Measurements from ENCODE around the gene STAM.

STAM gene

DNA sequence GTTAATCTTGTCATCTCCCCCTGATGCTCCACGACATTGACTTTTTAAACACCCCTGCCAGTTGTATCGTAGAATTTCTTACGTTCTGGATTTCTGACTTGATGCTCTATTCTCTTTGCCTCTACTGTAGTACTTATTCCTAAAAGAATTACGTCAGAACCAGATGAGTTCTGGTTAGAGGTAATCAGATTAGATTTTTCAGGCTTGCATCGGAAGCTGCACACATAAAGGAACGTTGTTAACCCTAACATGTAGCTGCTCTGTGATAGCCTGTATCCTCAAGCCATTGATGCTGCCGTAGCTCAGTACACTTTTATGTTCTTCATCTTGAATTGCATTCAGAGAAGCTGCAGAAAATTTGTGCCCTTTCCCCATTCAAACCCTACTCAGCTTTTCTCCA is 81.8 kb downstream of the STAM start:
- no peak for DNase-seq (ENCODE audit: low read depth in 2 of 2, low spot score in 1 of 2)

DNA sequence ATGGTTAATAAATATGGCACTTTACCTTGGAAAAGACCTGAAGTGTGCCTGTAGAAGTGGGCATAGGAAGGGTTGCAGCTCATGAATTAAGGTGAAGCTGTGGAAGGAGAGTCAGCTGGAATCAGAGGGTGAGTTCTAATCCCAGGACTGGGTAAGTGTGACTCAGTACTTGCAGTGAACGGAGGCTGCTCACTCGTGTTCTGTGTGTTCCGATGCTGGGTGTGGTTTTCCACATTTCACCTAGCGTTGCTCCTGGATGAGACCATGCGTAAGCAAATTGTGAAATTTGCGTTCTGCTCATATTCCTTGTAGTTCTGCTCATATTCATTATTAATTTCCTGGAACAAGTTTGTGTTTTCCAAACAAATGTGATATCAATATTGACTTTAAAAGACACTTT is 85.7 kb downstream of the STAM start:
- DNase-seq (ENCODE audit: low read depth in 2 of 2, low spot score in 1 of 2): no peak

DNA sequence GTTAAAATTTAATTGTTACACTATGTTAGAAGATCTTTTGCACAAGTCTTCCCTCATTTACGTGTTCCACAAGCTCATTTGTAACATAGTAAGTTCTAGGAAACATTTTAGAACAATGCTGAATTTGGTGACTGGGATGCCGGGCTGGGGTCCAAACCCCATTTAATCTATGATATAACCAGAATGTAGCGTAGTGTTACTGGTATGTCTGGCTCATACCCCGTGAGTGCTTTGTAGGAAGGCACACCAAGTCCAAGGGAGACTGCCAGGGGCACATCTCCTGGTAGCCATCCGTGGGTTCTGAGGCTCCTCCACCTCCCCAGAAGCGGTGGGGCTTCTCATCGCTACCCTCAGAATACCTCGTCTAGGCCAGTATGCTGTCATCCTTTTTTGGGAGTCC is 86.7 kb downstream of the STAM start:
- no peak for DNase-seq (ENCODE audit: low read depth in 2 of 2, low spot score in 1 of 2)

DNA sequence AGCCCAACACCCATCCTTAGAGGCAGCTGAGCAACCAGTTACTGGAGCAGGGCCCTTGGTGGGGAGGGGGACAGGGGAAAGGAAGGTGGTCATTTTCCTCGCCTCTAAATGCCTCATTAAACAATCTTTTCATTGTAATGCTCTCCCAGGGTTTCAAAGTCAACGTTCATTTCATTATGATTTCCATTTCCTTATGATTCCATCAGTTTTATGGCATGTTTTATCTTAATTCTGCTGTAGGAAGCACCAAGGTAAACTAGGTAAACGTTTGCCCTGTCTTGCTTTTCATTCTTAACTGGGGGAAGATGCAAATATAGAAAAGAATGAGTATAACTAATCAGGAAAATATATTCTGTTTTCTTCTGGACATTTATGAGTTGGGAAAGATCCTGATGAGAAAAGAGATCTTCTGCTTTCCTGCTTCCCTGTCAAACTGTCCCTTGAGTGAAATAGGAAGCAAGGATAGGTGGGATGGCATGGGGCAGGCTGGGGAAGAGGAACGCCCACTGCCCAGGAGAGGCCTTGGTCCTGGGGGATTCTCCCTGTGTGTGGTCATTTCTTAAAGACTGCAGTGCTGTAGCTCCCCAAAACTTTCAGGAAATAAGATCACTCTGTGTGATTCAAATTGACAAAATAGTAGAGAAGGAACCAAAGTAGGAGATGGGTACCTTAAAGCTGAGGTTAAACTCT is 87.5 kb downstream of the STAM start:
- DNase-seq (ENCODE audit: low read depth in 2 of 2, low spot score in 1 of 2): no peak

DNA sequence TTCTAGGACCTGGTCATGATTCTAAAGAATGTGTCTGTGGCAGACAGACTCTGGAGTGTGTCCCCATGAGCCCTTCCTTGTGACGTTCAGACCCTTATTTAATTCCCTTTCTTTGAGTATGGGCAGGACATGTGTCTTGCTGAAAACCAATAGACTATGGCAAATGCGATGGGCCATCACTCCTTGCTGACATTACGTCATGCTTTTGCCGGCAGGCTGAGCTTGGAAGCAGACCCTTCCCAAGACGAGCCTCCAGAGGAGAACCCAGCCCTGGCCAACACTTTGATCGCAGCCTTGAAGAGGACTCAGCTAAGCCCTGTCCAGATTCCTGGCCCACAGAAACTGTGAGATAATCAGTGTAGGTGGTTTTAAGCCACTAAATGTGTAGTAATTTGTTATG is 89.7 kb downstream of the STAM start:
- no peak for DNase-seq (ENCODE audit: low read depth in 2 of 2, low spot score in 1 of 2)

DNA sequence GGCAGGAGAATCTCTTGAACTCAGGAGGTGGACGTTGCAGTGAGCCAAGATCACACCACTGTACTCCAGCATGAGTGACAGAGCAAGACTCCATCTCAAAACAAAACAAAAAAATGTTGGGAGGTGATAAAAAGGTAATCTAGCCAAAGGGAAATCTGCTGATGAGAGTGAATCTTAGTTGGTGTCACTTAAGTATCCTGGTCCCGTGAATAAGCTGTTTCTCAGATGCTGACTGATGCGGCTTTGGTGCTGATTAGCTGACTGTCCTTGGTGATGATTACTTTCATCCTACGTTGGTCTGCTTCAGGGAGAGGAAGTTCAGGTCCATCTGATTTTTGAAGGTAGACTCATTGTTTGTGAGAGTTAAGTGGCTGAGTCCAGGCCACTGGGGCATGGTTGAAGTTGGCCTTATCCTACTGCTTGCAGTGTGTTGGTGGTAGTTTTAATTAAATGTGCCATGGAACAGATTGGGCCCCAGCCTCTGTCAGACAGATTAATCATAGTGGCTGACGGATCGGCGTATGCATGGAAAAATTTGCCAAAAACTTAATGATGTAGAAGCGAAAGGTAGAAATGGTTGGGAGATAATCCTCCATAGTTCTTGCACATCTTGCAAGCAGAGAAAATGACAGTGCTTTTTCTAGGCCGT is 90.6 kb downstream of the STAM start:
- DNase-seq (ENCODE audit: low read depth in 2 of 2, low spot score in 1 of 2): no peak

DNA sequence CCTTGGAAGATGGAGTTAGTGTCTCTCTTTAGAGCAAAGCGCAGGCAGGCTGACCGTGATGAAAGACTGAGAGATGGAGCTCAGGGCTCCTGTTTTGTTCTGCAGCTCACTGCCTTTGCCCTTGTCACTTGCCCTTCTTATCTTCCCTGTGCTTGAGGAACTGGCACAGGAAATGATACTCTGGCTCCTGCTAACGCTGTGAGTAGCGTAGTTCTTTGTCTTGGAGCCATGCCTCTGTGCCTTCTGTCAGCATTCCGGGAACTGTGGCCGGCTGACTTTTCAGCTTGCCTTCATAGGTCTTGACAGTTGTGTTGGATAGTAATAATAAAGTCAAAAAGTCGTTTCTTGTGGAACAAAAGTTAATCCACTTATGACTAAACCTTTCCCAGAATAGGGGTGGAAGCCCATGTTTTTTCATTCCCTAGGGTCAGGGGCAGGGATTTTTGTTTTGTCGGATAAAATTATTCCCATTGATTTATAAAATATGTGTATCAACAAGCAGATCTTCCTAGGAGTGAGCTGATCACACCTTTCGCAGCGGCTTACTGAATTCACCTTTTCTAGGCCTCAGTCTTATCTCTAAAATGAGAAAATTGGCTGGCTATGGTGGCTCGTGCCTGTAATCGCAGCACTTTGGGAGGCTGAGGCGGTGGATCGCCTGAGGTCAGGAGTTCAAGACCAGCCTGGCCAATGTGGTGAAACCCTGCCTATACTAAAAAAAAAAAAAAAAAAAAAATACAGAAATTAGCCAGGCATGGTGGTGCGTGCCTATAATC is 91.4 kb downstream of the STAM start:
- DNase-seq (ENCODE audit: low read depth in 2 of 2, low spot score in 1 of 2): no peak

DNA sequence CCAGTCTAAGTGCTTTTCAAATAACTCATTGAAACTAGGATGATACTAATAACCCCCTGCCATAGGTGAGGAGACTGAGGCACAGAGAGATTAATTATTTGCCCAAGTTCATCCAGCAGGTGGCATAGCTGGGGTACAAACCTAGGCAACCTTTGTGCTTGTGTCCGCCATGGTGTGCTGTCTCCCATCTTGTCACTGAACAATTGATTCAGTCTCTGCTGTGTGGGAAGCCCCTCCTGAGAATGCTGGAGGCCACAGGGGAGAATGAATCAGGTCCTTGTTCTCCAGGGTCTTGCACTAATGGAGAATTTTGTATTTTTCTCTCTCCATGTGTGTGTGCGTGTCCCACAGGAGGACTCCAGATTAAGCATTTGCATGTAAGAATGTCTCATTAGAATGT is 92.3 kb downstream of the STAM start:
- DNase-seq (ENCODE audit: low read depth in 2 of 2, low spot score in 1 of 2): no peak

DNA sequence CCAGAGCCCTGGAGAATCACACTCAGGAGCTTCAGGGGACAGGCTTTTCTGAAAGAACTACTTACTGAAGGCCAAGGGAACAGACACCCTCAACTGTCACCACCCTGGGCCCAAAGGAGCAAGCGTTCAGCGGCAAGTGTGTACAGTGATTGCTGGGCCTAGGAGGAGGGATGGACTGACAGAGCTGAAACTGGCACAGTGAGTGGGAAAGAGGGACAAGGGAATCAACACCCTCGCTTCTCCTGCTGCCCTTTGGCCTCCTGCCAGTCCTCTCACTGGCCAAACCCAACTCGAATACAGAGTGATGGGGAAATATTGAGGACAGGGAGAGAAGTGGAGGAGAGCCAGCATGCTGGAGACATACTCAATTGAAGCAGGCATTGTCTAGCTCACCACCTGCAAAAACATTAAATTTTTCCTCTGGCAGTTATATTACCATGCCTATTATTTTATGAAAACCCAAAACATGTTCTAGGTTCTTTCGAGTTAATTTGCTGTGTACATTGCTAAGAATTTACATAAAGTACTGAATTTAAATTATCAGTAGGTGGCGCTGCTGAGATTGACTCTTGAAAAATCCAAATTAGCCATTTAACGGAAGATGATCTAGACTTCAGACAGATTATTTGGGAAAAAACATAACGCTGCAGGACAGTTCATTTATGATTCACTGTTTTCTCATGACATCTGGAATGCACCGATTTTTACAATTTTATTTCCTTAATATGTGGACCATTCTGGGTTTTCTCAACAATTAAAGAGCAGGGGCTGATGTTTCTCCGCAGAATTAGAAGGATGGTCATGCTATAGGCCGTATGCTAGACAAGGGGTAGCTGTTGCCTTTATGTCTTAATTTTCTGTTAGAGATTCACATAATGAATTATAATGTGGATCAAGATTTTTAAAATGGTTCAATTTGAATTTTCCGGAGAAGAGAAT is 93.3 kb downstream of the STAM start:
- no peak for DNase-seq (ENCODE audit: low read depth in 2 of 2, low spot score in 1 of 2)

DNA sequence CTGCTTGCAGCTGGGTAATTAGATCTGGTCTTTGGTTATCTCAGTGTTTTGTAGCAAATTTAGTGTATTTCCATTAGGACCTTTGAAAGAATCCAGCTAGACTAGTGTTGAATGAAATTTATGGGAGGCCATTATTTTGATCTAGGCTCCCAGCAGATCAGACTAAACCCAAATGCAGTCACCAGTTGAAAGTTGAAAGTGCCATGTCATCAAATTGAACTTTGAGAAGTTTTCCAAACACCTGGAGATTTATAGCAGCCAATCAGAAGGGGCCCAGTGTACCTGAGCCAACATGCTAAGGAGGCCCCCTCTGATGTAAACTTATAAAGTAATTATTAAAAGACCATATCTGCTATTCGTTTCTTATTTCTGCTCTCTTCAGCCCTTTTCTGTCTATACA is 96.7 kb downstream of the STAM start:
- DNase-seq (ENCODE audit: low read depth in 2 of 2, low spot score in 1 of 2): no peak

DNA sequence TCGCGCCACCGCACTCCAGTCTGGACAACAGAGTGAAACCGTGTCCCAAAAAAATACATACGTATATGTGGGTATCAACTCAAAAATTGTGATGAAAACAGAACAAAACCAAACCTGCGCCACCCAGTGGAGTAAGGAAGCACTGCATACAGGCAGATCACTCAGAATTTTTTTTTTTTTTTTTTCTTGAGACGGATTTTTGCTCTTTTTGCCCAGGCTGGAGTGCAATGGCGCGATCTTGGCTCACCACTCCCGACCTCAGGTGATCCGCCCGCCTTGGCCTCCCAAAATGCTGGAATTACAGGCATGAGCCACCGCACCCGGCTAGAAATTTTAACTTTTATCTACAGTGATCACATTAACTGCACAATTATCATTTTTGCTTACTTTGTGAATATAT is 99.0 kb downstream of the STAM start:
- peak; percentile 40 to 41 for DNase-seq (ENCODE audit: low read depth in 2 of 2, low spot score in 1 of 2)

DNA sequence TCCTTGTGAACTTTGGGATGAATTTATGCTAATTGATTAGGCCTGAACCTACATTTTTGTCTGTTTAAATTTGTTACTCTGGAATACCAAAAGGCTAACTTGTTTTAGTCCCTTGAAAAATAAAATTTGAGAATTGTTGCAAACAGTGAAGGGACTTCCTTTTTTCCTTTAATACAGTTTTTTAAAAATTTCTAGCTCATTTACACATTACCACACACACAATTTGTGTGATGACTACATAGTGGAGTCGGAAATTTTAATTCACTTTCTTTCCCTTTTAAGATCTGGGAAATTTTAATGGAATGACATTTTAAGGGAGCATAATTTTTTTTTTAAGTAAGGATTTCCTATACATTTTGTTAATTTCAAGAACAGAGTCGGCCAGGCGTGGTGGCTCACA is 99.5 kb downstream of the STAM start:
- no peak for DNase-seq (ENCODE audit: low read depth in 2 of 2, low spot score in 1 of 2)

DNA sequence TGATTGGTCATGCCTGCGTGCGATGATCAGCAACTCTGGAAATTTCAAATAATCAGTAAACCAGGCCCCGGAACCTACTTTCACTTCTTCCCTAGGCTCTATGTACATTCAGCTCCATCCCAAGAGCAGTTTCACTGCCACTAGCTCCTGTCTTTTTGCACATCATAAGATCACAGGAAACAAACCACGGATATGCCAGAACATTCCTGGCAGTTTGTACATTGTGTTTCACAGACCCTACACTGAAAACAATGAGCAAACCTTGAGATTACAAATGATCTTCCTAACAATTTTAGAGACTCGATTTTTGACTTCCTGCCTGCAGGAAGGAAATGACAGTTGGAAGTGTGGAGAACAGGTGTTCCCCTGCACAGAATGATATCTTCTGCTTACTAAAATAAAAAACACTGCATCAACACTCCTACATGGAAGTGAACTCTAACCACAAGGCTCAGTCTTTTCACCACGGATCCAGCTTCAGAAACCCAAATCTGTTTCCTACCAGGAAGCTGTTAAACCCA is 100.5 kb downstream of the STAM start:
- DNase-seq (ENCODE audit: low read depth in 2 of 2, low spot score in 1 of 2): no peak

DNA sequence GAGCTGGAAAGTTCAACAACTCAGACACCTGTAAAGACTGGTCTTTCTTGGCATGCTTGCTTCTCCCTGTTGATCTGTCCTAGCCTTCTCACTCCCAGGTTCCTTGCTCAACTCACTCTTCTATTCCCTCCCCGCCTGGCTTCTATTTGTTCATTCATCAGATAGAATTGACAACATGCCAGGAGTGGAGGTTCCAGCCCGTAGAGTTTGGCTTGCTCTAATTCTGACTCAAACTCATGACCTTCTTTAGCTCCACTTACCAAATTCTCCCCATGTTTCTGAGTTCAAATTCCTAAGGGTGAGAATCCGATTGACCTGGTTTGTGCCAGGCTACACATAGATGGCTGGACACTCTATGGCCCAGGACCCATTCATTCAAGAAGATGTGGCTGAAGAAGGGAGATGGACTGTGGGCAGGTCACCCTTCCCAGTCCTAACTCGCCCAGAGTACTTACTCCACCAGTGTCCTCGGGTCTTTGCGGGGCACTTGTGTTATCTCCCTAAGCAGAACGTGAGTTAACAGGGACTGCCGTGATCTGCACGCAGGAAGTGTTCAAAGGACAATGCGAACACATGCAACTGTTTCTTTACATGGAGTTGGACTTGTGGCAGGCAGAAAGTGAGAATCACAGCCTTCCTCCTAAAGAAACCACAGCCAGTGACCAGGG is 104.1 kb downstream of the STAM start:
- no peak for DNase-seq (ENCODE audit: low read depth in 2 of 2, low spot score in 1 of 2)

DNA sequence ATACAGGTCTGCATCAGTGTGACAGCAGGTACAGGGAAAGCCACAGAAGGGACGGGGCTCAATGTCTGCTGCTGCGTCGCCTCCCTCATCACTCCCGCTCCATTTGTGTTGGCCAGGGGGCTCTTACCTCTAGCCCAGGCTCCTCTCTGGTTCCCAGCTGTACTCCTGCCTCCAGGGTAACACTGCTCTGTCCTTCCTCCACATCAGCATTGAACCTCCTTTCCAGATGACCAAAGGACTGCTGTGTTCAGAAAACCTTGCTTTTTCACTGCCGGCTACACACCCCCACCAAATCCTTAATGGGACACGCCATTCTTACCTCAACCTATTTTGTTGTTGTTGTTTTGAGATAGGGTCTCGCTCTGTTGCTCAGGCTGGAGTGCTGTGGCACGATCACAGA is 105.9 kb downstream of the STAM start:
- DNase-seq (ENCODE audit: low read depth in 2 of 2, low spot score in 1 of 2): no peak

DNA sequence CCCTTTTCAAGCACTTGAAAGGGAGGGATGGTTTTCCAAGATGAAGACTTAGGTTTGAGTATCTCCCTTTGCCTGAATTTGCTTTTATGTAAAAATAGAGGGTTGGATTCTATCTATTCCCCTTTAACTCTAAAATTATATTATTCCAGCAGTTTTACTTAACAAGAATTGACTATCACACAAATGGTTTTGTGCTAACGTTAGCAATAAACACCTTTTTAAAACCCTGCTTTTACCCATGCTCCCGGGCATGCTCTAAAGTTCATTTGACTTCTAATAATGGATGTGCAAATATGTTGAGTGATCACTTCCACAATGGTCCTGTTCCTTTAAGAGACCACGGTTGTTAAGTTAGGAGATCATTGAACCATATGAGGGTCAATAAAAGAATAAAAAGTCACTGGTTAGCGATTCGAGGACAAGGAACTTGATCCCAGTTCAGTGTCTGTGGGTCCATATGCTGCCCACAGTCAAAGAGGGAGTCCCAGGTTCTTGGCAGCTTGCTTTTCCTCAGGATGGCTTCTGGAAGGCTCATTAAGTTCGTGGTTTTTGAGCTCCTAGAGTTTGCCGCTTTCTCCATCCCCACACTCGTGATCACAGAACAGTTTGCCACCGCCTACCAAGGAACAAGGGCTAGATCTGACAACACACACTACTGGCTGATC is 108.0 kb downstream of the STAM start, which contains the start of gene TMEM236:
Gene TMEM236 (plus strand): TSS at position 421 of the 665 bp plus-strand sequence. CDS start 95 bp downstream, at position 516.
- no peak for DNase-seq (ENCODE audit: low read depth in 2 of 2, low spot score in 1 of 2)

DNA sequence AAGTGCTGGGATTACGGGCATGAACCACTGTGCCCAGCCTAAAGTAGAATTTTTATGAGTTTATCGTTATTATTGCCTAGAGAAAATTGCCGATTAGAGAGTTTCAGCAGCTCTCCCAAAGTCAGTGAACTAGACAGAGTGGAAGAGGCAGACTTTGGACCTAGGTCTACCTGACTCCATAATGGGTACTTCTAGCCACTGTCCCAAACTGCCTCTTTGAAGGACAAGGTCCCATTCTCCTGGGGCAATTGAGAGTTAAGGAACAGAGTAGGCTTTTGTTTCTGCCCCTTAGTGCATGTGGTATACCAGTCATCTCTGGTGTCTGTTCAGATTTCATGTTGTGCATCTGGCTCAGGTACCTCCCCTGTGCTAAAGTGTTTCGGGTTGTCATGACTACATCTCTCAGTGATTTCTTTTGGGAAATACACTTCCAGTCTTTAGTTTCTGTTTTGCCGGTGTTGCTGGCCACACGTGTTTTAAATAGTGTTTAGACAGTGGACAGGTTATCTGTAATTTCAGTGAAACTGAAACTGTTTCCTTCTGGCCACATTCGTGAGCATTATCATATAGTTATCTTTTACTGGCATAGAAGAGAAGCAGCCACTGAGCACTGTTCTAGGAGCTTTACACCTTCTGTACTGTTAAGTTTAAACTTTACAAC is 112.7 kb downstream of the STAM start:
- no peak for DNase-seq (ENCODE audit: low read depth in 2 of 2, low spot score in 1 of 2)

DNA sequence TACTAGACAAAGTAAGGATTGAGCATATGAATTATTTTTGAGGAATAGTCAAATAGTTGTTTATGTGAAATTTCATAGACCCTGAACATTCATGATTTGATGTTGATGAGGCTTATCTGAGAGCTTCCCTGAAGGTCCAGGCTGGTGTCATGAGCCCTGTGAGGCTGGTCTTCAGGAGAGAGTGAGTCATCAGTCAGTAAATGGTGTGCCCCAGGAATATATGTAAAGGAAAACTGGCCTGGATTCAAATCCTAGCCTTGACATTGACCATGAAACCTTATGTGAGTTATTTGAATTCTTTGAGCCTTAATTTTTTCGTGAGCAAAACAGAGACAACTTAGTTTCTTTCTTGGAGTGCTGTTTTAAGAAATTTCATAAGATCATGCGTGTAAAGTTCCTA is 114.2 kb downstream of the STAM start:
- no peak for DNase-seq (ENCODE audit: low read depth in 2 of 2, low spot score in 1 of 2)

DNA sequence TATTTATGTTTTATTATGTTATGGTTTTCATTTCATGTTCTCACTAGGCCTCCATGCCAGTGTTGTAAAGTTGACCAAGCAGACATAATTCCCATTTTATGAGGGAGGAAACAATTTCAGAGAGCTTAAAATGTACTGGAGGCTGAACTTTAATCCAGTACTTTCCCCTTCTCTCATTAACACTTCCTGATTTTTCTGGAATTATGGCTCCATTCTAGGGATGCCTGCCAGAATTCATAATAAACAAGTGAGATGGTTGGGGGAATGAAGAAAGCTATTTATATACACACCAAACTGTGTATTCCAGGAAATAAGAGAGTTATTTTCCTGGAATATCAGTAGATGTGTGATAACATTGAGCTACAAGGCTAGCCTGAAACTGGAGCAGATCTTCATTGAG is 114.9 kb downstream of the STAM start:
- no peak for DNase-seq (ENCODE audit: low read depth in 2 of 2, low spot score in 1 of 2)
